Occipital lobe (tissue), 2 donors: ENCODE data around the gene SMC5. TPM values are rescaled to one million over a fixed set of nuclear protein-coding genes. Genes with fewer than 3 reads are reported as not detected.
"Not testable (repeated sequence)": the region's sequence is repeated elsewhere in the genome, so short reads cannot be mapped to it uniquely, and the experiment has no call there.

Source experiments
- DNase-seq: peaks from one replicate; lab custom pipeline; 2025; lab: John Stamatoyannopoulos, UW
- total RNA-seq: library from RNA; depleted of rRNA; stranded (reverse); fragments of >200 nt; gene quantifications from one replicate; pipeline ENCODE4 v1.2.3, GENCODE V29; 2014

Gene SMC5
- 42.3 TPM for total RNA-seq

GRCh38 chr9:70258692-70259511, at the start of gene SMC5:
TSS of gene SMC5 (plus strand) at chr9:70258978. CDS start at chr9:70259079, 101 bp downstream.
- DNase-seq: peak; percentile 85

GRCh38 chr9:70217029-70217428, 41.7 kb upstream of the SMC5 start:
- DNase-seq: no peak

GRCh38 chr9:70218767-70219166, 40.0 kb upstream of the SMC5 start:
- no peak for DNase-seq

- no peak for DNase-seq
Measured at GRCh38 chr9:70220216-70220615, 38.6 kb upstream of the SMC5 start.

- no peak for DNase-seq
Measured at GRCh38 chr9:70222354-70222753, 36.4 kb upstream of the SMC5 start.

- DNase-seq: no peak
Measured at GRCh38 chr9:70228118-70228517, 30.7 kb upstream of the SMC5 start.

GRCh38 chr9:70228611-70229010, 30.2 kb upstream of the SMC5 start:
- DNase-seq: no peak

GRCh38 chr9:70229026-70229425, 29.8 kb upstream of the SMC5 start:
- DNase-seq: no peak

GRCh38 chr9:70229579-70229978, 29.2 kb upstream of the SMC5 start:
- DNase-seq: no peak

- DNase-seq: no peak
Measured at GRCh38 chr9:70232476-70232875, 26.3 kb upstream of the SMC5 start.

- not testable (repeated sequence) for DNase-seq
Measured at GRCh38 chr9:70234208-70234607, 24.6 kb upstream of the SMC5 start.

- not testable (repeated sequence) for DNase-seq
Measured at GRCh38 chr9:70245952-70246351, 12.8 kb upstream of the SMC5 start.

GRCh38 chr9:70250221-70250620, 8.6 kb upstream of the SMC5 start:
- DNase-seq: no peak

GRCh38 chr9:70255486-70255885, 3.3 kb upstream of the SMC5 start:
- no peak for DNase-seq

GRCh38 chr9:70256123-70256551, 2.6 kb upstream of the SMC5 start:
- DNase-seq: no peak

GRCh38 chr9:70257502-70257901, 1.3 kb upstream of the SMC5 start:
- DNase-seq: no peak

- DNase-seq: peak; percentile 47
Measured at GRCh38 chr9:70257991-70258691, 637 bp upstream of the SMC5 start.

- DNase-seq: no peak
Measured at GRCh38 chr9:70259512-70259802, 679 bp downstream of the SMC5 start.

- no peak for DNase-seq
Measured at GRCh38 chr9:70260007-70260443, 1.2 kb downstream of the SMC5 start.

GRCh38 chr9:70260606-70261005, 1.8 kb downstream of the SMC5 start:
- no peak for DNase-seq

GRCh38 chr9:70261131-70261870, 2.5 kb downstream of the SMC5 start:
- DNase-seq: no peak

GRCh38 chr9:70262366-70262765, 3.6 kb downstream of the SMC5 start:
- no peak for DNase-seq
